Naive thymus-derived CD4-positive, alpha-beta T cell (primary cell): ENCODE data around the gene MTMR1. TPM values are rescaled to one million over a fixed set of nuclear protein-coding genes. Genes with fewer than 3 reads are reported as not detected.

Experiments
- ATAC-seq: fragments of 150-1000 bp; cut with Tn5 transposase; 2 replicates; pipeline ENCODE4 v1.10.0; 2021; ENCODE audit warnings: mild to moderate bottlenecking, moderate library complexity
- CTCF ChIA-PET: fragments of 350-600 bp; sonication (Branson Sonifier 250); formaldehyde crosslinking; loops from one replicate; lab custom pipeline; 2021; ENCODE audit warnings: antibody characterized with exemption; lab: Charles Lee
- POLR2A ChIA-PET: fragments of 350-600 bp; sonication (Branson Sonifier 250); formaldehyde crosslinking; loops from one replicate; lab custom pipeline; 2021; ENCODE audit warnings: antibody characterized with exemption, inconsistent platforms; lab: Charles Lee
- DNase-seq, 9 donors: peaks; one replicate each; pipeline versions ENCODE4 v3.0.0 to v3.0.0-alpha.2; 2020 to 2022; ENCODE audit warnings: mixed read lengths in 1 of 9
- H3K27ac ChIP-seq: one replicate; pipeline ENCODE4 v1.7.0; 2013; ENCODE audit warnings: mild to moderate bottlenecking, low read depth, low read length, moderate library complexity
- H3K27me3 ChIP-seq, 2 donors: one replicate each; pipeline ENCODE4 v1.7.0; 2013; ENCODE audit warnings: low read length in 2 of 2, mild to moderate bottlenecking in 2 of 2, moderate library complexity in 2 of 2; ENCODE audit not compliant: control insufficient read depth in 2 of 2, insufficient read depth in 2 of 2
- H3K36me3 ChIP-seq, 3 experiments: 1 replicate in 2 of 3; 2 replicates in 1 of 3; pipeline ENCODE4 v1.7.0; 2013; ENCODE audit warnings: low read length in 3 of 3, mild to moderate bottlenecking in 3 of 3, moderate library complexity in 1 of 3; ENCODE audit not compliant: insufficient read depth in 3 of 3, control insufficient read depth in 2 of 3
- H3K4me1 ChIP-seq, 2 donors: one replicate each; pipeline ENCODE4 v1.7.0; 2013; ENCODE audit warnings: low read length in 2 of 2, mild to moderate bottlenecking in 2 of 2, moderate library complexity in 1 of 2; ENCODE audit not compliant: control insufficient read depth in 2 of 2, insufficient read depth in 2 of 2
- H3K4me3 ChIP-seq: 2 replicates; pipeline ENCODE4 v1.7.0; 2013; ENCODE audit warnings: mild to moderate bottlenecking, low read length
- H3K9me3 ChIP-seq, 3 experiments: 1 replicate in 2 of 3; 2 replicates in 1 of 3; pipeline ENCODE4 v1.7.0; 2013; ENCODE audit warnings: low read length in 3 of 3; ENCODE audit not compliant: control insufficient read depth in 2 of 3
- H3K27ac Mint-ChIP-seq, 9 donors: one replicate each; pipeline ENCODE4 v1.8.0; 2020 to 2022; ENCODE audit warnings: mixed read lengths in 9 of 9, mild to moderate bottlenecking in 8 of 9, moderate library complexity in 5 of 9, inconsistent platforms in 2 of 9
- H3K27me3 Mint-ChIP-seq, 5 donors: one replicate each; pipeline ENCODE4 v1.8.0; 2021 to 2022; ENCODE audit warnings: mixed read lengths in 5 of 5, mild to moderate bottlenecking in 1 of 5
- H3K36me3 Mint-ChIP-seq, 5 donors: one replicate each; pipeline ENCODE4 v1.8.0; 2020 to 2022; ENCODE audit warnings: mixed read lengths in 5 of 5, mild to moderate bottlenecking in 3 of 5, inconsistent platforms in 1 of 5
- H3K4me1 Mint-ChIP-seq, 7 donors: one replicate each; pipeline ENCODE4 v1.8.0; 2020 to 2022; ENCODE audit warnings: mixed read lengths in 7 of 7, mild to moderate bottlenecking in 3 of 7, inconsistent platforms in 1 of 7
- H3K4me3 Mint-ChIP-seq, 10 donors: one replicate each; pipeline ENCODE4 v1.8.0; 2020 to 2022; ENCODE audit warnings: mild to moderate bottlenecking in 10 of 10, mixed read lengths in 10 of 10, moderate library complexity in 6 of 10, inconsistent platforms in 2 of 10
- H3K9me3 Mint-ChIP-seq, 11 donors: one replicate each; pipeline ENCODE4 v1.8.0; 2020 to 2022; ENCODE audit warnings: mixed read lengths in 11 of 11, mild to moderate bottlenecking in 4 of 11, inconsistent platforms in 1 of 11, moderate library complexity in 1 of 11
- intact Hi-C, 2 donors: fragments of 100-400 bp; cut with micrococcal nuclease; formaldehyde crosslinking; loops; one replicate each; pipeline ENCODE4 v1.15.1; 2023
- polyA plus RNA-seq, 2 donors: library from polyadenylated mRNA; unstranded; fragments of 300-500 nt; fragmentation: Illumina TruSeq; gene quantifications; one replicate each; pipeline ENCODE4 v1.2.3, GENCODE V29; 2021
- total RNA-seq, 6 experiments: library from RNA in 5 of 6; stranded (reverse) in 5 of 6; gene quantifications; 1 replicate in 5 of 6; 2 replicates in 1 of 6; pipeline ENCODE4 v1.2.3 and lab custom pipeline; 2021 to 2026

MTMR1 gene
- total and polyA plus RNA-seq, 7 experiments from 2014 or later: 11.3 to 53.1 (median 38.9) TPM

GRCh38 chrX:150712619-150713018 is 19.4 kb downstream of the MTMR1 start:
- ATAC-seq (no peak), DNase-seq (no peak)
- H3K27me3 Mint-ChIP-seq: no peaks in the 10 kb centered on the region
- H3K9me3 Mint-ChIP-seq: no peaks in the 10 kb centered on the region
- peaks cover 16 to 67% (median 36%) of the 10 kb centered on the region in 7 donors for H3K4me1 Mint-ChIP-seq
- Histone ChIP-seq H3K9me3 (no peaks in the 10 kb centered on the region), H3K4me3 (no peak overlapping the region), H3K27me3 (no peaks in the 10 kb centered on the region), H3K27ac (peak overlapping the region; percentile 7), H3K36me3 (no peaks in the 10 kb centered on the region), H3K4me1 (peaks cover 0 to 8% of the 10 kb centered on the region in 2 donors)
- ChIA-PET CTCF (interaction anchor here (1.9 to 2.2 kb wide), 2 partner anchors 21 to 29 kb away, joined by 11 to 13 read pairs; no protein-coding TSS in a partner anchor), POLR2A (interaction anchor here (1.2 to 1.3 kb wide), 2 partner anchors 19 to 20 kb away, joined by 4 read pairs; partner anchors contain the start of gene MTMR1)
- peak overlapping the region in 6 of 9 donors; percentile 46 to 79 (median 58) for H3K27ac Mint-ChIP-seq
- no peak overlapping the region for H3K4me3 Mint-ChIP-seq
- peaks cover 0 to 12% (median 4%) of the 10 kb centered on the region in 5 donors for H3K36me3 Mint-ChIP-seq
- intact Hi-C loops: loop anchor here (10.0 kb wide), 2 partner anchors 48 to 78 kb away; no protein-coding TSS in a partner anchor

GRCh38 chrX:150715184-150715583 is 22.0 kb downstream of the MTMR1 start:
- peaks cover 0 to 10% (median 0%) of the 10 kb centered on the region in 3 experiments for H3K36me3 ChIP-seq
- CTCF ChIA-PET: interaction anchor here (0.8 to 2.2 kb wide), 9 partner anchors 12 to 170 kb away, joined by 3 to 18 read pairs (median 5); no protein-coding TSS in a partner anchor
- no peak for DNase-seq
- POLR2A ChIA-PET: interaction anchor here (0.8 to 1.6 kb wide), 4 partner anchors 19 to 32 kb away, joined by 3 to 5 read pairs (median 4); partner anchors contain the start of gene MTMR1
- no peaks in the 10 kb centered on the region for H3K27me3 Mint-ChIP-seq
- no peaks in the 10 kb centered on the region for H3K9me3 Mint-ChIP-seq
- intact Hi-C loops: loop anchor here (5.0 to 10.0 kb wide), 4 partner anchors 50 to 763 kb away; no protein-coding TSS in a partner anchor
- H3K4me3 Mint-ChIP-seq: no peak overlapping the region
- peaks cover 0 to 2% (median 0%) of the 10 kb centered on the region in 5 donors for H3K36me3 Mint-ChIP-seq
- no peaks in the 10 kb centered on the region for H3K9me3 ChIP-seq
- no peak overlapping the region for H3K4me3 ChIP-seq
- peaks cover 16 to 60% (median 28%) of the 10 kb centered on the region in 7 donors for H3K4me1 Mint-ChIP-seq
- H3K27me3 ChIP-seq: no peaks in the 10 kb centered on the region
- no peak for ATAC-seq
- no peak overlapping the region for H3K27ac ChIP-seq
- H3K27ac Mint-ChIP-seq: peak overlapping the region in 8 of 9 donors; percentile 6 to 80 (median 67)
- peaks cover 0 to 8% of the 10 kb centered on the region in 2 donors for H3K4me1 ChIP-seq

DNA sequence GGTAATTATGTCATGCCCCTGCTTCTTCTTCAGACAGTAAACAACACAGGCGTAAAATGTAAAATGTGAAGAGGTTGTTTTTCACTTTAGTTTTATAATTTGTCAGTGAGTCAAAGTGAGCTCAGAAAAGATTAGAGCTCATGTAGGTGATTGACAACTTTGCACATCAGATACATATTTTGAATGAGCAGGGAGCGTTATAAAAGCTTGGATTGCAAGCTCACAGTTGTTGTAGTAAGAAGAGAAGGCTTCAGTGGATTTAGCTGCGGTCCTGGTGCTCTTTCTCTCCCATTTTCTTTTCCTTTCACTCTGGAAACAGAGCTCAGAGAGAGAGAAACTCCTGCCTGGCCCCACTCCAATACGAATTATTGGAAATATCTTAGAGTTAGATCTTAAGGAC is 26.4 kb downstream of the MTMR1 start:
- Histone ChIP-seq H3K9me3 (no peaks in the 10 kb centered on the region), H3K36me3 (peaks cover 0 to 10% (median 0%) of the 10 kb centered on the region in 3 experiments), H3K27ac (no peak overlapping the region), H3K4me1 (peaks cover 0 to 7% of the 10 kb centered on the region in 2 donors), H3K27me3 (no peaks in the 10 kb centered on the region), H3K4me3 (no peak overlapping the region)
- ATAC-seq (no peak), DNase-seq (no peak)
- POLR2A ChIA-PET: interaction anchor here (0.8 to 1.4 kb wide), 3 partner anchors 25 to 36 kb away, joined by 3 read pairs; no protein-coding TSS in a partner anchor
- H3K9me3 Mint-ChIP-seq: no peaks in the 10 kb centered on the region
- no peak overlapping the region for H3K27ac Mint-ChIP-seq
- no peaks in the 10 kb centered on the region for H3K27me3 Mint-ChIP-seq
- CTCF ChIA-PET: interaction anchor here (0.7 to 1.9 kb wide), 6 partner anchors 20 to 750 kb away, joined by 3 to 6 read pairs (median 3); no protein-coding TSS in a partner anchor
- intact Hi-C loops: loop anchor here (5.0 to 10.0 kb wide), 4 partner anchors 55 to 767 kb away; no protein-coding TSS in a partner anchor
- no peak overlapping the region for H3K4me3 Mint-ChIP-seq
- H3K36me3 Mint-ChIP-seq: peaks cover 0 to 19% (median 11%) of the 10 kb centered on the region in 5 donors
- peaks cover 13 to 59% (median 27%) of the 10 kb centered on the region in 7 donors for H3K4me1 Mint-ChIP-seq

- no peak overlapping the region for H3K27ac ChIP-seq
- intact Hi-C loops: no loop called here
- ChIA-PET POLR2A (no interaction called here), CTCF (no interaction called here)
- peaks cover 14 to 39% (median 21%) of the 10 kb centered on the region in 3 experiments for H3K36me3 ChIP-seq
- no peaks in the 10 kb centered on the region for H3K4me1 ChIP-seq
- H3K27me3 ChIP-seq: no peaks in the 10 kb centered on the region
- ATAC-seq (no peak), DNase-seq (no peak)
- no peak overlapping the region for H3K4me3 ChIP-seq
- H3K27me3 Mint-ChIP-seq: no peaks in the 10 kb centered on the region
- H3K9me3 Mint-ChIP-seq: no peaks in the 10 kb centered on the region
- no peaks in the 10 kb centered on the region for H3K9me3 ChIP-seq
- H3K36me3 Mint-ChIP-seq: peaks cover 13 to 30% (median 19%) of the 10 kb centered on the region in 5 donors
- H3K27ac Mint-ChIP-seq: peak overlapping the region in 1 of 9 donors; percentile 21
- no peak overlapping the region for H3K4me3 Mint-ChIP-seq
- H3K4me1 Mint-ChIP-seq: peaks cover 2 to 28% (median 7%) of the 10 kb centered on the region in 7 donors
These were observed 36.8 kb downstream of the MTMR1 start for GRCh38 chrX:150729956-150730355.

- H3K27me3 Mint-ChIP-seq: no peaks in the 10 kb centered on the region
- Histone ChIP-seq H3K9me3 (no peaks in the 10 kb centered on the region), H3K27ac (no peak overlapping the region), H3K27me3 (no peaks in the 10 kb centered on the region), H3K36me3 (peaks cover 15 to 45% (median 21%) of the 10 kb centered on the region in 3 experiments), H3K4me1 (no peaks in the 10 kb centered on the region), H3K4me3 (no peak overlapping the region)
- no peak for ATAC-seq
- no peak overlapping the region for H3K27ac Mint-ChIP-seq
- H3K9me3 Mint-ChIP-seq: no peaks in the 10 kb centered on the region
- ChIA-PET CTCF (interaction anchor here (1.1 kb wide), 1 partner anchor 47 kb away, joined by 3 read pairs; no protein-coding TSS in a partner anchor), POLR2A (no interaction called here)
- peaks cover 0 to 29% (median 11%) of the 10 kb centered on the region in 7 donors for H3K4me1 Mint-ChIP-seq
- no peak for DNase-seq
- intact Hi-C loops: no loop called here
- peaks cover 13 to 33% (median 20%) of the 10 kb centered on the region in 5 donors for H3K36me3 Mint-ChIP-seq
- H3K4me3 Mint-ChIP-seq: no peak overlapping the region
These were observed 37.5 kb downstream of the MTMR1 start for GRCh38 chrX:150730719-150731118.

DNA sequence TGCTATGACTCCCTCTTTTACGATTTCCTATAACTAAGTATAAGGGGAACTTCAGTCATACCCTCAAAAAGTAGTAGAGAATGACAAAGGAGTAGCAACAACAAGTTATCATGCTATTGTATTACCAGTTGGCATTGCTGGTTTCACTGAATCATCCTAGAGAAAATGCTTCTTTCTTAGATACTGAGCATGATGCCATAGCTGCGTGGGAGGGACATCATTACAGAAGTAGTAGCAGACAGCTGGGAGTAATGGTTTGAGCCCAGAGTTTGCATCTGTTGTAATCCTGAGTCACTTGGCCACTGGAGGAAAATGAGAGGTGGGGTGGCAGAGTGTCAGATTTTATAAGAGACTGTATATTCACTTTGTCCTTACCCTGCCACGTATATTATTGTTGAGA is 38.6 kb downstream of the MTMR1 start:
- no peak for DNase-seq
- Histone ChIP-seq H3K36me3 (peaks cover 15 to 51% (median 21%) of the 10 kb centered on the region in 3 experiments), H3K27me3 (no peaks in the 10 kb centered on the region), H3K4me3 (no peak overlapping the region), H3K27ac (no peak overlapping the region), H3K9me3 (no peaks in the 10 kb centered on the region), H3K4me1 (peaks cover 0 to 3% of the 10 kb centered on the region in 2 donors)
- H3K36me3 Mint-ChIP-seq: peaks cover 13 to 43% (median 20%) of the 10 kb centered on the region in 5 donors
- no peaks in the 10 kb centered on the region for H3K27me3 Mint-ChIP-seq
- intact Hi-C loops: no loop called here
- H3K4me1 Mint-ChIP-seq: peaks cover 0 to 34% (median 19%) of the 10 kb centered on the region in 7 donors
- H3K9me3 Mint-ChIP-seq: no peaks in the 10 kb centered on the region
- no peak overlapping the region for H3K27ac Mint-ChIP-seq
- ChIA-PET POLR2A (no interaction called here), CTCF (no interaction called here)
- H3K4me3 Mint-ChIP-seq: no peak overlapping the region
- no peak for ATAC-seq
